HCT116 (cell line): ENCODE results near the gene LAGE3. TPM values are rescaled to one million over a fixed set of nuclear protein-coding genes. Genes with fewer than 3 reads are reported as not detected.

ENCODE experiments used
- ATAC-seq: fragments of 200-7000 bp; cut with Tn5 transposase; 2 replicates; pipeline ENCODE4 v1.9.1; 2020; ENCODE audit warnings: mild to moderate bottlenecking, moderate library complexity
- BruUV-seq: library from RNA; stranded (reverse); fragments of 400-500 nt; replicated peaks from 2 replicates; lab custom pipeline; 2021; lab: Mats Ljungman, UMichigan
- CTCF ChIA-PET: fragments of 300-600 bp; sonication (Branson Sonifier 250); formaldehyde crosslinking; loops from one replicate; lab custom pipeline; 2021; ENCODE audit warnings: antibody characterized with exemption; lab: Charles Lee
- POLR2A ChIA-PET: fragments of 300-600, 350-600 bp; sonication (Branson Sonifier 250); formaldehyde crosslinking; loops from one replicate; lab custom pipeline; 2021; ENCODE audit warnings: antibody characterized with exemption; lab: Charles Lee
- RAD21 ChIA-PET, 2 experiments: fragments of 300-600 bp; sonication (Branson Sonifier 250); formaldehyde crosslinking; loops; one replicate each; lab custom pipeline; 2023; ENCODE audit warnings: low total read pairs in 2 of 2; ENCODE audit not compliant: uncharacterized antibody in 2 of 2, unreplicated experiment in 2 of 2, low non-redundant PET in 1 of 2; lab: Charles Lee
- DNase-seq: peaks from one replicate; pipeline ENCODE4 v3.0.0-alpha.2; 2010; ENCODE audit warnings: low read depth, low spot score
- H2AFZ ChIP-seq: fragments of 200-600 bp; shearing (Covaris generic), sonication (generic); 2 replicates; pipeline ENCODE4 v1.6.1; 2017; ENCODE audit warnings: low read depth, mixed run types, mixed read lengths, antibody characterized with exemption, low read length; ENCODE audit not compliant: poor library complexity, severe bottlenecking
- H3K27ac ChIP-seq: 2 replicates; pipeline ENCODE4 v1.5.1; 2012; ENCODE audit warnings: low read depth, low read length
- H3K27me3 ChIP-seq: fragments of 200-600 bp; sonication (generic); 2 replicates; pipeline ENCODE4 v1.6.1; 2016; ENCODE audit warnings: mixed run types, low read length, mixed read lengths; ENCODE audit not compliant: insufficient read depth
- H3K36me3 ChIP-seq, 2 experiments: fragments of 200-500 bp in 1 of 2; fragments of 200-600 bp in 1 of 2; sonication (Bioruptor generic) in 1 of 2; sonication (generic) in 1 of 2; 2 replicates each; pipeline versions ENCODE4 v1.5.1 to v1.6.1; 2014 to 2016; ENCODE audit warnings: low read length in 2 of 2, inconsistent platforms in 1 of 2, mixed read lengths in 1 of 2, mixed run types in 1 of 2; ENCODE audit not compliant: insufficient read depth in 2 of 2, control insufficient read depth in 1 of 2
- H3K4me1 ChIP-seq, 2 experiments: fragments of 200-600 bp in 1 of 2; sonication (generic) in 1 of 2; 2 replicates each; pipeline versions ENCODE4 v1.5.1 to v1.6.1; 2012 to 2017; ENCODE audit warnings: low read length in 2 of 2, inconsistent platforms in 1 of 2, mild to moderate bottlenecking in 1 of 2, mixed read lengths in 1 of 2, mixed run types in 1 of 2, moderate library complexity in 1 of 2; ENCODE audit not compliant: insufficient read depth in 2 of 2, control insufficient read depth in 1 of 2
- H3K4me2 ChIP-seq: fragments of 200-600 bp; sonication (generic); 2 replicates; pipeline ENCODE4 v1.6.1; 2017; ENCODE audit warnings: mixed run types, low read length, mixed read lengths
- H3K4me3 ChIP-seq, 2 experiments: fragments of 200-600 bp in 1 of 2; sonication (generic) in 1 of 2; replicated peaks in 1 of 2; 2 replicates each; pipeline ENCODE4 v1.5.1; 2011 to 2016; ENCODE audit warnings: low read length in 2 of 2, control low read depth in 1 of 2, low read depth in 1 of 2, mild to moderate bottlenecking in 1 of 2, mixed read lengths in 1 of 2, mixed run types in 1 of 2
- H3K79me2 ChIP-seq: fragments of 200-600 bp; sonication (generic); 2 replicates; pipeline ENCODE4 v1.6.1; 2017; ENCODE audit warnings: mild to moderate bottlenecking, mixed run types, low read length, moderate library complexity, mixed read lengths; ENCODE audit not compliant: insufficient read depth
- H3K9ac ChIP-seq: fragments of 200-600 bp; sonication (generic); 2 replicates; pipeline ENCODE4 v1.6.1; 2016; ENCODE audit warnings: low read length, mixed read lengths
- H3K9me2 ChIP-seq: fragments of 200-600 bp; sonication (generic), shearing (Covaris generic); 2 replicates; pipeline ENCODE4 v1.6.1; 2017; ENCODE audit warnings: mixed run types, mild to moderate bottlenecking, moderate library complexity; ENCODE audit not compliant: insufficient read depth
- H3K9me3 ChIP-seq, 2 experiments: fragments of 200-500 bp in 1 of 2; fragments of 200-600 bp in 1 of 2; sonication (Bioruptor generic) in 1 of 2; sonication (generic) in 1 of 2; 2 replicates each; pipeline ENCODE4 v1.6.1; 2014 to 2017; ENCODE audit warnings: low read length in 2 of 2, mixed read lengths in 2 of 2, inconsistent platforms in 1 of 2, low read depth in 1 of 2, mild to moderate bottlenecking in 1 of 2, mixed run types in 1 of 2, moderate library complexity in 1 of 2; ENCODE audit not compliant: control insufficient read depth in 1 of 2, insufficient read depth in 1 of 2
- H4K20me1 ChIP-seq: fragments of 200-600 bp; sonication (generic), shearing (Covaris generic); 2 replicates; pipeline ENCODE4 v1.6.1; 2017; ENCODE audit warnings: mixed run types, mild to moderate bottlenecking, moderate library complexity; ENCODE audit not compliant: insufficient read depth
- CBX3 ChIP-seq: IDR thresholded peaks from 2 replicates; pipeline ENCODE4 v1.6.1; 2012; ENCODE audit warnings: low read depth
- CEBPB ChIP-seq: IDR thresholded peaks from 2 replicates; pipeline ENCODE4 v1.6.1; 2012; ENCODE audit warnings: low read depth
- EZH2 ChIP-seq: fragments of 200-600 bp; sonication (generic); IDR thresholded peaks from 2 replicates; pipeline ENCODE4 v1.6.1; 2017; ENCODE audit warnings: antibody characterized with exemption, mixed run types
- EZH2phosphoT487 ChIP-seq: fragments of 200-600 bp; IDR thresholded peaks from 2 replicates; pipeline ENCODE4 v1.6.1; 2018; ENCODE audit warnings: antibody characterized with exemption, borderline replicate concordance
- FOSL1 ChIP-seq: IDR thresholded peaks from 2 replicates; pipeline ENCODE4 v1.6.1; 2012; ENCODE audit warnings: low read depth
- JUND ChIP-seq: IDR thresholded peaks from 2 replicates; pipeline ENCODE4 v1.6.1; 2012
- POLR2A ChIP-seq: IDR thresholded peaks from 2 replicates; pipeline ENCODE4 v1.7.0; 2011; ENCODE audit warnings: borderline replicate concordance; ENCODE audit not compliant: insufficient read depth, insufficient read length; ENCODE audit errors: extremely low read depth
- RAD21 ChIP-seq: IDR thresholded peaks from 2 replicates; pipeline ENCODE4 v1.6.1; 2012; ENCODE audit warnings: low read depth, mild to moderate bottlenecking
- SP1 ChIP-seq: IDR thresholded peaks from 2 replicates; pipeline ENCODE4 v1.6.1; 2012; ENCODE audit warnings: low read depth
- SRF ChIP-seq: IDR thresholded peaks from 2 replicates; pipeline ENCODE4 v1.6.1; 2012; ENCODE audit warnings: low read depth
- YY1 ChIP-seq: IDR thresholded peaks from 2 replicates; pipeline ENCODE4 v1.6.1; 2011; ENCODE audit warnings: low read length, low read depth, moderate library complexity, mild to moderate bottlenecking; ENCODE audit not compliant: insufficient replicate concordance; ENCODE audit errors: extremely low read depth
- ZFX ChIP-seq: fragments of 450-650 bp; IDR thresholded peaks from 2 replicates; pipeline ENCODE4 v1.6.1; 2017
- ZNF274 ChIP-seq: fragments of 200-500 bp; sonication (Bioruptor generic); IDR thresholded peaks from 2 replicates; pipeline ENCODE4 v1.6.1; 2014; ENCODE audit warnings: mild to moderate bottlenecking, low read depth, low read length, inconsistent platforms
- intact Hi-C: fragments of 100-400 bp; cut with micrococcal nuclease; formaldehyde crosslinking; loops from 2 replicates; pipeline ENCODE4 v1.10.0; 2022
- total RNA-seq: library from RNA; stranded (reverse); gene quantifications from one replicate; pipeline ENCODE4 v1.2.1, GENCODE V29; 2021; ENCODE audit not compliant: unreplicated experiment
- TF ChIP-seq, protein P1 (sequence below): IDR thresholded peaks from 2 replicates; pipeline ENCODE4 v1.6.1; 2012
- TF ChIP-seq, protein P2 (sequence below): IDR thresholded peaks from 2 replicates; pipeline ENCODE4 v1.6.1; 2012; ENCODE audit warnings: low read depth
- TF ChIP-seq, protein P3 (sequence below), 3 experiments: fragments of 200-600 bp in 1 of 3; sonication (generic) in 1 of 3; IDR thresholded peaks in 2 of 3; conservative IDR thresholded peaks in 1 of 3; 2 replicates each; pipeline ENCODE4 v1.5.1; 2012 to 2017; ENCODE audit warnings: low read depth in 2 of 3, low read length in 2 of 3, antibody characterized with exemption in 1 of 3, borderline replicate concordance in 1 of 3, control low read depth in 1 of 3, mild to moderate bottlenecking in 1 of 3, mixed read lengths in 1 of 3, mixed run types in 1 of 3, moderate library complexity in 1 of 3; ENCODE audit not compliant: insufficient read depth in 1 of 3

Gene LAGE3
- total RNA-seq, 1 experiment from 2014 or later = 42.8 TPM

DNA sequence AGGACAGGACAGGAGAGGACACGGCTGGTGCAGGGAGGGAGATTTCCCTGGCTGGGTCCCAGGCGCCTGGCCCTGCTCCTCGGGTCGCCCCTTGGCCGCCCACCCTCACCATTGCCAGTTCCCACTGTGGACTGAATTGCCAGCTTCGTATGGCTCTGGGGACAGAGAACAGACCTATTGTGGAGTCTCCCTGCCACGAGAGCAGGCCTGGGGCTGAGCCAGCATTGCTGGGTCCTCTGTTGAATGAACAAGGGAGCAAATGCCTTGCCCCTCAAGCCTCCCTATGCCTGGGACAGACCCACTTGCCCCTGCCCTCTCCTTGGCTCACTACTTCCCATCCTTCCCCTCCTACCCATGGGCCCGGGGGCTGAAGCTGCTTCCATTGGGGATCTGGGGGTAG lies 16.7 kb downstream of the LAGE3 start:
- ChIA-PET CTCF (no interaction called here), RAD21 (no interaction called here), POLR2A (no interaction called here)
- H3K4me3 ChIP-seq = no peak overlapping the region
- no peak overlapping the region for H2AFZ ChIP-seq
- DNase-seq (no peak), ATAC-seq (no peak)
- H3K4me2 ChIP-seq = no peak overlapping the region
- H3K9me3 ChIP-seq = no peaks in the 10 kb centered on the region
- H3K9ac ChIP-seq = no peak overlapping the region
- H4K20me1 ChIP-seq = no peaks in the 10 kb centered on the region
- H3K4me1 ChIP-seq = peaks cover 5 to 8% of the 10 kb centered on the region in 2 experiments; a peak in 1 of 4 replicates
- intact Hi-C loops = no loop called here
- H3K9me2 ChIP-seq = no peaks in the 10 kb centered on the region
- H3K27ac ChIP-seq = no peak overlapping the region
- BruUV-seq = no TSS peak
- TF ChIP-seq EZH2phosphoT487 (no peak), POLR2A (no peak), ZNF274 (no peak), ZFX (no peak), JUND (no peak), EZH2 (no peak), CEBPB (no peak), CBX3 (no peak), FOSL1 (no peak), SP1 (no peak), SRF (no peak)
- TF ChIP-seq, protein P1, sequence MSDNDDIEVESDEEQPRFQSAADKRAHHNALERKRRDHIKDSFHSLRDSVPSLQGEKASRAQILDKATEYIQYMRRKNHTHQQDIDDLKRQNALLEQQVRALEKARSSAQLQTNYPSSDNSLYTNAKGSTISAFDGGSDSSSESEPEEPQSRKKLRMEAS = no peak
- no peaks in the 10 kb centered on the region for H3K27me3 ChIP-seq
- H3K79me2 ChIP-seq = peaks cover 24% of the 10 kb centered on the region
- peaks cover 2 to 4% of the 10 kb centered on the region in 2 experiments; a peak in 1 of 4 replicates for H3K36me3 ChIP-seq

DNA sequence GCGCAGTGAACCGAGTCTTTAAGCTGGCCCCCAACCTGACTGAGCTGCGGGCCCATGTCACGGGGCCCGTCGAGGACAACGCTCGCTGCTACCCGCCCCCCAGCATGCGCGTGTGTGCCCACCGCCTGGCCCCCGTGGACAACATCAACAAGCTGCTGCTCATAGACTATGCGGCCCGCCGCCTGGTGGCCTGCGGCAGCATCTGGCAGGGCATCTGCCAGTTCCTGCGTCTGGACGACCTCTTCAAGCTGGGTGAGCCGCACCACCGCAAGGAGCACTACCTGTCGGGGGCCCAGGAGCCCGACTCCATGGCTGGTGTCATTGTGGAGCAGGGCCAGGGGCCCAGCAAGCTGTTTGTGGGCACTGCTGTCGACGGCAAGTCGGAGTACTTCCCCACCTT lies 18.8 kb downstream of the LAGE3 start:
- Histone ChIP-seq H3K9ac (no peak overlapping the region), H3K36me3 (peaks cover 0 to 4% of the 10 kb centered on the region in 2 experiments; a peak in 1 of 4 replicates), H3K9me3 (no peaks in the 10 kb centered on the region), H3K27me3 (no peaks in the 10 kb centered on the region), H3K4me2 (no peak overlapping the region), H2AFZ (no peak overlapping the region), H3K4me3 (no peak overlapping the region), H3K4me1 (peaks cover 7 to 12% of the 10 kb centered on the region in 2 experiments; a peak in 1 of 4 replicates), H3K27ac (no peak overlapping the region), H3K79me2 (peaks cover 24% of the 10 kb centered on the region), H3K9me2 (no peaks in the 10 kb centered on the region), H4K20me1 (no peaks in the 10 kb centered on the region)
- RAD21 ChIA-PET = no interaction called here
- no TSS peak for BruUV-seq
- no peak for DNase-seq
- intact Hi-C loops = no loop called here
- TF ChIP-seq SP1 (no peak), RAD21 (no peak), EZH2phosphoT487 (no peak), EZH2 (no peak), CEBPB (no peak), YY1 (no peak)
- TF ChIP-seq, protein P2, sequence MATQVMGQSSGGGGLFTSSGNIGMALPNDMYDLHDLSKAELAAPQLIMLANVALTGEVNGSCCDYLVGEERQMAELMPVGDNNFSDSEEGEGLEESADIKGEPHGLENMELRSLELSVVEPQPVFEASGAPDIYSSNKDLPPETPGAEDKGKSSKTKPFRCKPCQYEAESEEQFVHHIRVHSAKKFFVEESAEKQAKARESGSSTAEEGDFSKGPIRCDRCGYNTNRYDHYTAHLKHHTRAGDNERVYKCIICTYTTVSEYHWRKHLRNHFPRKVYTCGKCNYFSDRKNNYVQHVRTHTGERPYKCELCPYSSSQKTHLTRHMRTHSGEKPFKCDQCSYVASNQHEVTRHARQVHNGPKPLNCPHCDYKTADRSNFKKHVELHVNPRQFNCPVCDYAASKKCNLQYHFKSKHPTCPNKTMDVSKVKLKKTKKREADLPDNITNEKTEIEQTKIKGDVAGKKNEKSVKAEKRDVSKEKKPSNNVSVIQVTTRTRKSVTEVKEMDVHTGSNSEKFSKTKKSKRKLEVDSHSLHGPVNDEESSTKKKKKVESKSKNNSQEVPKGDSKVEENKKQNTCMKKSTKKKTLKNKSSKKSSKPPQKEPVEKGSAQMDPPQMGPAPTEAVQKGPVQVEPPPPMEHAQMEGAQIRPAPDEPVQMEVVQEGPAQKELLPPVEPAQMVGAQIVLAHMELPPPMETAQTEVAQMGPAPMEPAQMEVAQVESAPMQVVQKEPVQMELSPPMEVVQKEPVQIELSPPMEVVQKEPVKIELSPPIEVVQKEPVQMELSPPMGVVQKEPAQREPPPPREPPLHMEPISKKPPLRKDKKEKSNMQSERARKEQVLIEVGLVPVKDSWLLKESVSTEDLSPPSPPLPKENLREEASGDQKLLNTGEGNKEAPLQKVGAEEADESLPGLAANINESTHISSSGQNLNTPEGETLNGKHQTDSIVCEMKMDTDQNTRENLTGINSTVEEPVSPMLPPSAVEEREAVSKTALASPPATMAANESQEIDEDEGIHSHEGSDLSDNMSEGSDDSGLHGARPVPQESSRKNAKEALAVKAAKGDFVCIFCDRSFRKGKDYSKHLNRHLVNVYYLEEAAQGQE = no peak
- TF ChIP-seq, protein P3, sequence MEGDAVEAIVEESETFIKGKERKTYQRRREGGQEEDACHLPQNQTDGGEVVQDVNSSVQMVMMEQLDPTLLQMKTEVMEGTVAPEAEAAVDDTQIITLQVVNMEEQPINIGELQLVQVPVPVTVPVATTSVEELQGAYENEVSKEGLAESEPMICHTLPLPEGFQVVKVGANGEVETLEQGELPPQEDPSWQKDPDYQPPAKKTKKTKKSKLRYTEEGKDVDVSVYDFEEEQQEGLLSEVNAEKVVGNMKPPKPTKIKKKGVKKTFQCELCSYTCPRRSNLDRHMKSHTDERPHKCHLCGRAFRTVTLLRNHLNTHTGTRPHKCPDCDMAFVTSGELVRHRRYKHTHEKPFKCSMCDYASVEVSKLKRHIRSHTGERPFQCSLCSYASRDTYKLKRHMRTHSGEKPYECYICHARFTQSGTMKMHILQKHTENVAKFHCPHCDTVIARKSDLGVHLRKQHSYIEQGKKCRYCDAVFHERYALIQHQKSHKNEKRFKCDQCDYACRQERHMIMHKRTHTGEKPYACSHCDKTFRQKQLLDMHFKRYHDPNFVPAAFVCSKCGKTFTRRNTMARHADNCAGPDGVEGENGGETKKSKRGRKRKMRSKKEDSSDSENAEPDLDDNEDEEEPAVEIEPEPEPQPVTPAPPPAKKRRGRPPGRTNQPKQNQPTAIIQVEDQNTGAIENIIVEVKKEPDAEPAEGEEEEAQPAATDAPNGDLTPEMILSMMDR (IDR thresholded peaks at IDR 0.05 in 2 of 3, conservative IDR thresholded peaks at IDR 0.05 in 1 of 3; ENCODE audit: borderline replicate concordance in 1 of 3, insufficient read depth in 1 of 3, low read depth in 2 of 3, low read length in 2 of 3) = no peak
- TF ChIP-seq, protein P1 = no peak
- CTCF ChIA-PET = no interaction called here
- POLR2A ChIA-PET = no interaction called here
- ATAC-seq = no peak
